CD4-positive, alpha-beta T cell treated with Interleukin-17A for 4 hours (primary cell): Measurements from ENCODE around the gene CAMTA1.

Experiments
- DNase-seq: peaks from one replicate; pipeline ENCODE4 v3.0.0-alpha.2; 2020; ENCODE audit warnings: mixed read lengths

The CAMTA1 gene

GRCh38 chr1:7333094-7333493, 547.8 kb downstream of the CAMTA1 start:
- DNase-seq = no peak

GRCh38 chr1:7333620-7334019, 548.4 kb downstream of the CAMTA1 start:
- no peak for DNase-seq

- no peak for DNase-seq
These were observed 549.3 kb downstream of the CAMTA1 start for GRCh38 chr1:7334475-7335035.

GRCh38 chr1:7335224-7335879, 550.1 kb downstream of the CAMTA1 start:
- no peak for DNase-seq

GRCh38 chr1:7338439-7338838, 553.2 kb downstream of the CAMTA1 start:
- no peak for DNase-seq

- DNase-seq = no peak
These were observed 553.8 kb downstream of the CAMTA1 start for GRCh38 chr1:7339014-7339413.

- no peak for DNase-seq
These were observed 554.7 kb downstream of the CAMTA1 start for GRCh38 chr1:7339953-7340352.

GRCh38 chr1:7341145-7341905, 556.1 kb downstream of the CAMTA1 start:
- no peak for DNase-seq

- no peak for DNase-seq
These were observed 558.6 kb downstream of the CAMTA1 start for GRCh38 chr1:7343882-7344281.

- no peak for DNase-seq
These were observed 559.0 kb downstream of the CAMTA1 start for GRCh38 chr1:7344299-7344698.

- DNase-seq = no peak
These were observed 560.3 kb downstream of the CAMTA1 start for GRCh38 chr1:7345516-7345915.

- no peak for DNase-seq
These were observed 560.9 kb downstream of the CAMTA1 start for GRCh38 chr1:7346070-7346596.

- no peak for DNase-seq
These were observed 561.6 kb downstream of the CAMTA1 start for GRCh38 chr1:7346600-7347570.

GRCh38 chr1:7348073-7348472, 562.8 kb downstream of the CAMTA1 start:
- DNase-seq = no peak

GRCh38 chr1:7348580-7348979, 563.3 kb downstream of the CAMTA1 start:
- no peak for DNase-seq

- DNase-seq = no peak
These were observed 565.5 kb downstream of the CAMTA1 start for GRCh38 chr1:7350804-7351203.

GRCh38 chr1:7351649-7352048, 566.4 kb downstream of the CAMTA1 start:
- DNase-seq = no peak

GRCh38 chr1:7352364-7352763, 567.1 kb downstream of the CAMTA1 start:
- no peak for DNase-seq

- no peak for DNase-seq
These were observed 567.7 kb downstream of the CAMTA1 start for GRCh38 chr1:7352974-7353373.

- DNase-seq = no peak
These were observed 570.4 kb downstream of the CAMTA1 start for GRCh38 chr1:7355646-7356045.

- DNase-seq = no peak
These were observed 570.8 kb downstream of the CAMTA1 start for GRCh38 chr1:7356079-7356478.

GRCh38 chr1:7358425-7358824, 573.2 kb downstream of the CAMTA1 start:
- no peak for DNase-seq

- no peak for DNase-seq
These were observed 575.3 kb downstream of the CAMTA1 start for GRCh38 chr1:7360526-7360925.
